ENCODE data around the gene ORM1. TPM values are rescaled to one million over a fixed set of nuclear protein-coding genes. Genes with fewer than 3 reads are reported as not detected.

The ORM1 gene
- total RNA-seq, 2 donors from 2014 or later = not detected

DNA sequence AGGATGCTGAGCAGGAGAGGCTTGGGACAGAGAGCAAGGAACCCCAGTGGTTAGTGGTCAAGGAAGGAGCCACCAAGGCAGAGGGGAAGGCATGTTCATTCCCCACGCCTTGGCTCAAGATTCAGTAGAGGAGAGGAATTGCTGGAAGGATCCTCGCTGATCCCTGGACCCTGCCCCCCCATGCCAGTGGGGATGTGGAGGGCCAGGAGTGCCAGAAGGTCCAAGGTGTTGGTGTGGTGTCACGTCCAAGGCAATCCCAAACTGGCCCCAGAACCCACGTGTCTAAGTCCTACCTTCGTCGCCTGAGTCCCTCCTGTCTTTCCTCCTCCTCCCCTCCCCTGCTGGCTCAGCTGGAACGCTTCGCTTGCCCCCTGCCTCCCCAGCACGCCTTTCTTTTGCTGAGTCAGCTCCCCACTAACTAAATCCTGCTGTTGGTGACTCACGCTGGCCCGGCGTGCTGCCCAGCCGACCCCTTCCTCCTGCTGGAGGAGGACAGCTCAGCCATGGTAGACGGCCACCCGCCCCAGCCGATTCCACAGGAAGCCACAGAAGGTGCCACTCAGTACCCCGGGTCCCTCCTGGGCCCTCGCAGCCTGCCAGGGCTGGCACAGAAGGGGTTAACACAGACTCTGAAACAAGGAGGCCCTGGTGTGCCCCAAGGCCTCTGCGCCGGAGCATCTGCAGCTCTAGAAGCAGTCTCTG, 37.6 kb upstream of the ORM1 start:
- DNase-seq = peak; percentile 23 to 28
- intact Hi-C loops (cut with DNase I, micrococcal nuclease) = loop anchor here in 1 of 2 donors (10.0 kb wide), 1 partner anchor 131 kb away; the partner anchor contains the start of gene COL27A1

DNA sequence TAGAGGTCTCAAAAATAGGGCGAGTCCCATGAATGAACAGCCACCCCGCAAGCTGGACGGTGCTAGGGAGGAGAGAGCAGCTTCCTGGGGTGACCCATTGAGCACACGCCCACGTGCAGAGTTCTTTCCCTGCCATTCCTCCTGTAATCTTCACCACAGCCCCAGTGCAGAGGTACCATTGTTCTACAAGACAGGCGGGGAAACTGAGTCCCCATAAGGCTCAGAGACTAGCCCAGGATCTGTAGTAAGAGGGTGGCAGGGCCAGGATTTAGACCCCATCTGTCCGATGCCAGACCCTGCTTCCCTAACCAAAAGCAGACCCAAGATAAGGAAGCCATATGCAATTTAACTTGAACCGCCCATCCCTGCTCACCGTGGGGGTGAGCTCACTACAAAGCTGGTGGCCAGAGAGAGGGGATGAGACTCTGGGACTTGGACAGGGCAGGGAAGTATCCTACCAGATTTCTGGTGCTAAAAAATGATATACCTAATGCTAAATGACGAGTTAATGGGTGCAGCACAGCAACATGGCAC, 36.7 kb upstream of the ORM1 start:
- ATAC-seq (no peak), DNase-seq (peak; percentile 1 to 10)
- intact Hi-C loops (cut with DNase I, micrococcal nuclease) = loop anchor here in 1 of 2 donors (10.0 kb wide), 1 partner anchor 131 kb away; the partner anchor contains the start of gene COL27A1

More for the DNA sequence above, 37.6 kb upstream of the ORM1 start:
- ATAC-seq = no peak

DNA sequence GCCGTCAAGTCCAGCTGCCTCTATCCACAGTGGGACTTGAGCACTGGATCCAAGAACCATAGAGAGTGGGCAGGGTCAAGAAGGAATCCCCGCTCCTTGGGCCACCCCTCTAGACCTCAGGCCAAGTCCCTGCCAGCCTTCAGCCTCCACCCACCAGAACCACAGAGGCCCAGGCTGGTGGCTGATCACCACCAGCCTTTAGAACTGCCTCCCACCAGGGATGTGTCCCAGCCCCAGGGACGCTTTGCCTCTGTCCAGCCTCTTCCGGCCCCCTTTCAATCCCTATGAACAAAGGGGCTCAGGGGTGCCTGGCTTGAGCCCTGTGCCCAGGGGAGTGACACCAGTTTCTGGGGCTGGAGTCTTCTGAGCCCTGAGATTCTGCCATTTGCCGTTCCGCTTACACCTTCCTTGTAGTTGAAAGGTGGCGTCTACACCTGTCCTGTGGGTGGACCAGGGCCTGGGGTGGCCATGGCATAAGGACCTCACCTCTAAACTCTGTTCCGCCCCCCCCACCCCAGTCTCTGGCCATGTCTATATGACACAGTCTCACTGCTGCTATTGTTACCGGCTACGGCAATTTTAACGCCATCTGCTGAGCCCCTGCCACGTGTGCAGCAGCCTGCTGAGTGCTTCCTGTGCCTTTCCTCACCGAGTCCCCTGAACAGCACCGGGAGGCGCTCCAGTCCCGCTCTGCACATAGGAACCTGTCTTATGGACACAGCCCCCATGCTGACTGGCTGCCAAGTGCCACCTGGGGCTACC, 35.7 kb upstream of the ORM1 start:
- intact Hi-C loops (cut with DNase I, micrococcal nuclease) = loop anchor here in 1 of 2 donors (10.0 kb wide), 1 partner anchor 132 kb away; the partner anchor contains the start of gene COL27A1
- ATAC-seq (no peak), DNase-seq (peak; percentile 2 to 20)

DNA sequence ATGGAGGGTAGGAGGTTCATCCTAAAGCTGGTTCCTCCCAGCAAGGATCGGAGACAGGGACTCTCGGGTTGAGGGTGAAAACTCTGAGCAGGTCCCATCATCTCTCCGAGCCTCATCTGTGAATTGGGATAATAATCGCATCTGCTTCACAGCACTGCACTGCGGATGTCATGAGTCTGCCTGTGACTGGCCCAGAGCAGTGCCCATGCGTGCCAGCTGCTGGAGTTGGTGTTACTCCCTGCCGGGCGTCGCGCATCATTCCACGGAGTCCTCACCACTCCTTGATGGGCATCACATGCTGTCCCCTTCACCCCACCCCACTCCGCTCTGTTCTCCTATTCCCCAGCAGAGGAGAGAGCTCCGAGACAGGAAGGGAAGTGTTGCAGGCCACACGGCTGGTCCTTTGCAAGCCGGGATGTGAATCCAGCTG, 35.1 kb upstream of the ORM1 start:
- peak; percentile 1 to 20 for DNase-seq
- no peak for ATAC-seq
- intact Hi-C loops (cut with DNase I, micrococcal nuclease) = loop anchor here in 1 of 2 donors (10.0 kb wide), 1 partner anchor 133 kb away; the partner anchor contains the start of gene COL27A1

DNA sequence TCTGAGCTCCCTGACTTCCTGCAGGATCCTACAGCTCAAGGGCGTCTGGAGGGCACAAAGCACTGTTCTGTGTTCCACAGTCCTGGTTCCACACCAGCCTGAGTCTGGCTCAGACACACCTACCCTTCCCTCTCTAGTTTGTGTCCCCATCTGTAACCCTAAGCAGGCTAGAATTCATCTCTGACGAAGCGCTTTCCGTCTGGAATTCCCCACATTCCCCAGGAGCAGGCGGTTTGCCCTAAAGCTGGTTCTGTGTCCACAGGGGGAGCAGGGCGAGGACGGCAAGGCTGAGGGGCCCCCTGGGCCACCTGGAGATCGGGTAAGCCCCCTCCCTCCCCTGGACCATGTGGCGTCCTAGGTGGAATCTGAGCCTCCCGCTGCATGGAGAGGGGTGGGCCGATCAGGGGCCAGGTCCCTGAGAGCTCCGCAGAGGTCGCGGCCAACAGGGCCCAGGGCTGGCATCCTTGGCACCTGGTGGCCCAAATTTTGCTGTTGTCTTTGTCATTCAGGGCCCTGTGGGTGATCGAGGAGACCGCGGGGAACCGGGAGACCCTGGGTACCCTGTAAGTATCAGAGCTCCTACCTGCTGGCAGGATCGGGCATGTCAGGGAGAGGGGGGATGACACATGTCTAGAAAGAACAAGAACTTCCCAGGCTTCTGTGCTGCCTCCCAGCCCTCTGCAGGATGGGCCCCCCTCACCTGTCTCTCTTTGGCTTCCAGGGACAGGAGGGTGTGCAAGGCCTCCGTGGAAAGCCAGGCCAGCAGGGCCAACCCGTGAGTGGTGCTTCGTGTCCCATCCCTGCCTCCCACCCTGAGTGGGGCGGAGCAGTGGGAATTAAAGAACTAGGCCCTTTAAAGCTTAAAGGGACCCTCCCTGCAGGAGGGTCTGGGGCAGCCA, 34.5 kb upstream of the ORM1 start:
- DNase-seq (peak in 1 of 2 donors; percentile 18), ATAC-seq (no peak)
- intact Hi-C loops (cut with DNase I, micrococcal nuclease) = loop anchor here in 1 of 2 donors (10.0 kb wide), 1 partner anchor 134 kb away; the partner anchor contains the start of gene COL27A1

DNA sequence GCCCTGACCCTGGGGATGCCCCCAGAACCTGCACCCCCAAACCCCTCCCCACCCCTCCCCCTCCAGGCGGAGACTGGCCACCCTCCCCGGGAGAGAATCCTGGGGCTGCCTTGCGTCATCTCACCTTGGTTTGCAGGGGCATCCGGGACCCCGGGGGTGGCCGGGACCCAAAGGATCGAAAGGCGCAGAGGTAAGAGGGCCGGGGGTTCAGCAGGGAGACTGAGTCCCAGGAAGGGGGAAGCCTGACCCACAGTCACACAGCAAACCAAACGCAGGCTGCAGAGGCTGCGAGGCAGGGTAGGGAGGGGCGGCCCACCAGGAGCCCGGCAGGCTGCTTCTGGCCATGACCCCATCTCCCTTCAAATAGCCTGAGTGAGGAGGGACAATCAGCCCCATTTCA, 33.8 kb upstream of the ORM1 start:
- ATAC-seq = no peak
- intact Hi-C loops (cut with DNase I, micrococcal nuclease) = loop anchor here in 1 of 2 donors (10.0 kb wide), 1 partner anchor 134 kb away; the partner anchor contains the start of gene COL27A1
- DNase-seq = peak in 1 of 2 donors; percentile 8

DNA sequence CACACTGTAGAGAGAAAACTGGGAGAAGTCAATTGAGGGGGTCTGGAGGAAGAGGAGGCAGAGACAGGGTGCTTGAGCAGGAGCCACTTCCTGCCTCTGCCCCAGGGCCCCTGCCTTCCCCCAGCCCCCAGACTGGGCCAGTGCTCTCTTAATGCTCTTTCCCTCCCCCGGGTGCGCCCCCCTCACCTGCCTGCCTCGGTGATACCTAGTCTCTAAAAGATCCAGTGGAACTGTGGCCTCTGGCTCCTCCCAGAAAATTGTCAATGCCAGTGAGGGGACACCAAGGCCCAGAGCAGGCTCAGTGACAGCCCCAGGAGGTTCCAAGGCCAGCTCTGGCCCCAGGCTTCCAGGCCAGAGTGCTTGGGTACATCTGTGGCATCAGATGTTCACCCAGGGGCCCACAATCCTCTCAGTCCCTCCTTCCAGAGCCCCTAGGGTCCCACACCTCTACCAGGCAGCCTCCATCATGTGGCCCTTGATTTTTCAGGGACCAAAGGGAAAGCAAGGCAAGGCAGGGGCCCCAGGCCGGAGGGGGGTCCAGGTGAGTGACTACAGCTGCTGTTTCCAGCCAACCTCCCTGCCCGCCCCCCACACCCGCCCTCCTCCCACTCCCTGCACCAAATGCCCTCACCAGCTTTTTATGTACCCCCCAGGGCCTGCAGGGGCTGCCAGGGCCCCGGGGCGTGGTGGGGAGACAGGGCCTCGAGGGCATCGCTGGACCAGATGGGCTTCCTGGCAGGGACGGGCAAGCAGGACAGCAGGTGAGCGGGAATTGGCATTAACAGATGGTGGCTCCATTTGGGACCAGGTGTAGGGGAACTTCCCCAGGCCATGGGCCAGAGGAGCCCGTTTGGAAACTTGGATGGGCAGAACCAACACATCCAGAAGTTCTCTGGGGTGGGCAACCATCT, 33.1 kb upstream of the ORM1 start:
- no peak for ATAC-seq
- DNase-seq = peak in 1 of 2 donors; percentile 13
- intact Hi-C loops (cut with DNase I, micrococcal nuclease) = loop anchor here (5.0 to 10.0 kb wide), 2 partner anchors 135 to 183 kb away; partner anchors contain the start of gene COL27A1 (in 1 of the 2)

DNA sequence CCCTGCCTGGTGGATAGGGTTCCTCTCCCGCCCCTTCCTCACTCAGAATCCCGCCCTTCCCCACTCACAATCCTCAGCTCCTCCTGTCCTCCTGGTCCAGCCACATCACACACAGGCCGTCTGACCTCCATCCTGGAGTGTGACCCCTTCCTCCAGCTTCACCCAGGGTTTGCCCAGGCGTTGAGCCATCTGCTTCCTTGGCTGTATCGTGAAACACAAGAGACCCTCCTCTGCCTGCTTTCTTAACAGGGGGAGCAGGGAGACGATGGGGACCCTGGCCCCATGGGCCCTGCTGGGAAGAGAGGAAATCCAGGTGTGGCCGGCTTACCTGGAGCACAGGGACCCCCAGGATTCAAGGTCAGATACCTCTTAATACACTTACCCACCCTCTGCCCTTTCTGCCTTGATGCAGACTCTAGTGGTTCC, 32.3 kb upstream of the ORM1 start:
- peak; percentile 16 for ATAC-seq
- intact Hi-C loops (cut with DNase I, micrococcal nuclease) = loop anchor here in 1 of 2 donors (5.0 kb wide), 1 partner anchor 183 kb away; no protein-coding TSS in a partner anchor
- DNase-seq = peak in 1 of 2 donors; percentile 18

DNA sequence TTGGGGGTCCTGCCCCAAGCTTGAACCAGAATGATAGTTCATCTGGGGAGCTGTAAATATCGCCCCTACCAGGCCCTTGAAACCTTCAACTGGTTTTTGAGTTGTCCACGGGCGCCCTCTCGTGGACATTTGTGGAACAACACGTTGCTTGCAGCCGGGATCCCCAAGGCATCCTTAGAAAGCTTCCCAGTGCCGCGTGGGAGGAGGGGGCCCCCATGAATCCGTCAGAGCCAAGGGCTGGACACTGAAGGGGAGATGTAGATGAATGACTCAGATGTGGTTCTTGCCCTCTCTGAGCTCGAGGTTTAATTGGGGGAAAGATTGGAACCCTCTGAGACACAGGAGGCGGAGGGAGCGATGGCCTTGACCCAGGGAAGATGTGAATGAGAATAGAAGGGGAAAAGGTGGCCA, 31.8 kb upstream of the ORM1 start:
- intact Hi-C loops (cut with DNase I, micrococcal nuclease) = loop anchor here in 1 of 2 donors (5.0 kb wide), 1 partner anchor 184 kb away; no protein-coding TSS in a partner anchor
- peak; percentile 47 for ATAC-seq

DNA sequence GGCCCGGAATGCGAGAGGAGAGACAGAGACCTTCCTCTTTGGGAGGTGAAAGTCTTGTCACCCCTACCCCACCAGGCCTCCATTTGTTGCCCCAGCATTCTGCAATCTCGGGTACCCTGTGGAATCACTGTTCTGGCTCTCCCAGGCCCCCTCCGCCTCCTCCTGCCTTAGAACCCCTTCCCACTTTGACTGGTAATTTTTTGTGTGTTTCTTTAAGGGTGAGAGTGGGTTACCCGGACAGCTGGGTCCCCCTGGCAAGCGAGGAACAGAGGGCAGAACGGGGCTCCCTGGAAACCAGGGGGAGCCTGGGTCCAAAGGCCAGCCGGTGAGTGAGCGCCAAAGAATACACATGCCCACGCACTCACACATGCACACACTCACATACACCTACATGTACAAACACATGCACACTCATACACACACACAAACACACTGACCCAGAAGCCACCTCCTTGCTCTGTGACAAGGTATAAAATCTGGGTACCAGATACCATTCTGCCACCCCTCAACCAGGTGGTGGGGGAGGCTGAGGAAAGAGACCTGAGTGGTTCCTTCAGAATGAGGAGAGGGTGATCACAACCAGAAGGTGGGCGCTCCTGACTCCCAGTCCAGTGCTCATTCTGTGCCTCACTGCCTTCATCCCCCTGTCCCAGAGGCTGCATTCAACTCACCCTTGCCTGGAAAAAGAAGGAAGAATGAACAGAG, 30.9 kb upstream of the ORM1 start:
- no peak for ATAC-seq
- DNase-seq = peak in 1 of 2 donors; percentile 16
- intact Hi-C loops (cut with DNase I, micrococcal nuclease) = loop anchor here in 1 of 2 donors (5.0 kb wide), 1 partner anchor 185 kb away; no protein-coding TSS in a partner anchor

More for the DNA sequence above, 31.8 kb upstream of the ORM1 start:
- DNase-seq = peak; percentile 41 to 75

DNA sequence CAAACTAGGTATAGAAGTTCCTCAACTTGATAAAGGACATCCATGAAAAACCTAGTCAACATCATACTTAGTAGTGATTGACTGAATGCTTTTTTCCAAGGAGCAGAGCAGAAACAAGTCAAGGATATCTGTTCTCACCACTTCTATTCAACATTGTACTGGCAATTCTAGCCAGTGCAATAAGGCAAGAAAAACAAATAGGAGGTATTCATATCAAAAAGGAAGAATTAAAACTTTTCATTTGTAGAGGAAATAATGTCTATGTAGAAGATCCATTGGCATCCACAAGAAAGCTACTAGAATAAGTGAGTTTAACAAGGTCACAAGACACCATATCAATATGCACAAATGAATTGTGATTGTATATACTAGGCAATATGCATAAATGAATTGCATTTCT, 28.2 kb upstream of the ORM1 start:
- intact Hi-C loops (cut with DNase I, micrococcal nuclease) = loop anchor here in 1 of 2 donors (5.0 kb wide), 1 partner anchor 187 kb away; no protein-coding TSS in a partner anchor
- ATAC-seq (no peak), DNase-seq (no peak)

DNA sequence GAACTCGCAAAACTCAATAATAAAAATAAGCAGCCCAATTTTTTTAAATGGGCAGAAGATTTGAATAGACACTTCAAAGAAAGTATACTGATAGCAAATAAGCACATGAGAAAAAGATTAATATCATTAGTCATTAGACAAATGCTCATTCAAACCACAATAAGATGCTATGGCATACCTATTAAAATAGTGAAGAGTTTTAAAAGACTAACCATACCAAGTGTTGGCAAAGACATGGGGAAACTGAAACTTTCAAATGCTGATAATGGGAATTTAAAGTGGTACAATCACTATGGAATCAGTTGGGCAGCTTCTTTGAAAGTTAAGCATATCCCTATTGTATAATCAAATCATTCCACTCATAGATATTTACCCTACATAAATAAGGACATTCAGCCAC, 26.6 kb upstream of the ORM1 start:
- no peak for DNase-seq
- no peak for ATAC-seq
- intact Hi-C loops (cut with DNase I, micrococcal nuclease) = no loop called here

DNA sequence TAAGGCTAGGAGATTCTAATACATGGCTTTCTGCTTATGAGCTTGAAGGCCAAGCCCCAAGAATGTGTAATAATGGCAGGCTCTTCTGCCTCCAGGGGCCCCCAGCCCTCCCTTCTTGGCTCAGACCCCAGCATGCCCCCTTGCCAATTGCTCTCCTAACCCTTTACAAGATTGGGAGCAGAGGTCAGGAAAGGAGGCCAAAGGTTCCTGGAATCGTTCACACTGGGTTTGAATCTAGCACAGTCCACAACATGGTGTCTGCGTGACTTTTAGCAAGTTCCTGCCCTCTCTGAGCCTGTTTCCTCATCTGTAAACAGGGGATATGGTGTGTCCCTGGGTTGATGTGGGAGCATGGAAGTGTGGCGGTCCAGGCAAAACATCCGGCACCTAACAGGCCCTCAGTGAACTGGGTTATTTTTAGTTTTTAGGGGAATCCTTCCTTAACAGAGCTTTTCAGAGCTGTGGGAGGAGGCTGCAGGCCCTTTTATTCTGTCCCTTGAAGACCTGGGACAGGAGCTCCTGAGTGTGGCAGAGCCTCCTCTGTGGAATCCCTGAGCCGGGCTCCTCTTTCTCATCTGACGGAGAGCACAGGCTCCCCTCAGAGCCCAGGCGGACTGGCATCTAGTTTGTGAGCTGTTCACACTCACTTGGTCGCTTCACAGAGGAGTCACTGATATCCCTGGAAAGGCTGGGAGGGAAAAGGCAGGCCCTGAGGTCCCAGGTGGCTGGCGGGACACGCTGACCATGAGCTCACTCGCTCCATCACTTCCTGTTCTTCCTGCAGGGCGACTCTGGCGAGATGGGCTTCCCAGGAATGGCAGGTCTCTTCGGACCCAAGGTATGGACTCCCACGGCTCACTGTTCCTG, 23.4 kb upstream of the ORM1 start:
- intact Hi-C loops (cut with DNase I, micrococcal nuclease) = no loop called here
- DNase-seq (peak in 1 of 2 donors; percentile 7), ATAC-seq (no peak)

DNA sequence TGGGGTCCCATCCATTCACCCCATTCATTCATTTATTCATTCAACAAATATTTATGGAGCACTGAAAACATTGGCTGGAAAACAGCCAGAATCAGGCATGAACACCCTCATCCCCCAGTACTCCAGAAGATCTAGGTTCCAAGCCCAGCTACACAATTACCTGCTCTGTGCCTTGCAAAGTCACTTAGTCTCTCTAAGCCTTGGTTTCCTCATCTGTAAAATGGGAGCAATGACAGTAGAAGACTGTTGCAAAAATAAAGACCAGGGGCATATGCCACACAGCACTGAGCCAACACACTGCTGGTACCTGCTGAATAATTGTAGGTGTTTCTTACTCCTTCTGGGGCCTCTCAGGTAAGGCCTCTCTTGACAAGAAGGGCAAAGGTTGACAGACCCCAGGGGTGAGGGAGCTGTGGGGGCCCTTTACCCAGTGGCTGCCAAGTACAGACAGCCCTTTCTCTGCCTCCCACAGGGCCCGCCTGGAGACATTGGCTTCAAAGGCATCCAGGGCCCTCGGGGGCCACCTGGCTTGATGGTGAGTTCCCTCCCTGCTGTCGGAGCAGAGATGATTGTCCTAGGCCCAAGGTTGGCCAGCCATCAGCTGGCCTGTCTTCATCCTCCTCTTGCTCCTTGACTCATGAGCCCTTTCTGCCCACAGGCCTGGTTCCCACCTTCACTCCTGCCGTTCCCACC, 22.6 kb upstream of the ORM1 start:
- ATAC-seq = no peak
- intact Hi-C loops (cut with DNase I, micrococcal nuclease) = no loop called here
- peak in 1 of 2 donors; percentile 7 for DNase-seq
